Hypothalamus (tissue), 51 donors: Measurements from ENCODE around the gene NEK1.
"Not testable (repeated sequence)": the region's sequence is repeated elsewhere in the genome, so short reads cannot be mapped to it uniquely, and the experiment has no call there.

Source experiments
- DNase-seq, 51 donors: peaks; one replicate each; lab custom pipeline; 2025; lab: John Stamatoyannopoulos, UW

NEK1 gene

DNA sequence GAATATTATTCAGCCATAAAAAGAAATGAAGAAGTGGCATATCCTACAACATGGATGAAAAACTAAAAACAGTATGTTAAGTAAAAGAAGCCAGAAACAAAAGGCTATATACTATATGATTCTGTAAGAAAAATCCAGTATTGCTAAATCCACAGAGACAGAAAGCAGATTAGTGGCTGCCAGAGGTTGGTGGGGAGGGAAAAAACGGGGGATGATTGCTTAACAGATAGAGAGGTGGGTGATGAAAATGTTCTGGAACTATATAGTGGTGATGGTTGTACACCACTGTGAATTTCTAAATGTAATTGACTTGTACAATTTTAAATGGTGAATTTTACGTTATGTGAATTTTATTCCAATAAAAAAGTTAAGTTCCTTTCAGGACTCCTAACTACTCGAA lies 184.0 kb downstream of the NEK1 start:
- no peak for DNase-seq

DNA sequence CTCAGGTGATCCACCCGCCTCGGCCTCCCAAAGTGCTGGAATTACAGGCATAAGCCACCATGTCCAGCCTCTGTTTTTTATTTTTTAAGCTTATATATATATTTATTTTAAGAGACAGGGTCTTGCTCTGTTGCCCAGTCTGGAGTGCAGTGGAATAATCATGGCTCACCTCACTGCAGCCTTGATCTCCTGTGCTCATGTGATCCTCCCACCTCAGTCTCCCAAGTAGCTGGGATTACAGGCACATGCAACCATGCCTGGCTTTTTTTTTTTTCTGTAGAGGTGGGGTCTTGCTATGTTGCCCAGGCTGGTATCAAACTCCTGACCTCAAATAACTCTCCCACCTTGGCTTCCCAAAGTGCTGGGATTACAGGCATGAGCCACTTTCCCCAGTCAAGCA lies 184.7 kb downstream of the NEK1 start:
- DNase-seq, result not testable (repeated sequence)

DNA sequence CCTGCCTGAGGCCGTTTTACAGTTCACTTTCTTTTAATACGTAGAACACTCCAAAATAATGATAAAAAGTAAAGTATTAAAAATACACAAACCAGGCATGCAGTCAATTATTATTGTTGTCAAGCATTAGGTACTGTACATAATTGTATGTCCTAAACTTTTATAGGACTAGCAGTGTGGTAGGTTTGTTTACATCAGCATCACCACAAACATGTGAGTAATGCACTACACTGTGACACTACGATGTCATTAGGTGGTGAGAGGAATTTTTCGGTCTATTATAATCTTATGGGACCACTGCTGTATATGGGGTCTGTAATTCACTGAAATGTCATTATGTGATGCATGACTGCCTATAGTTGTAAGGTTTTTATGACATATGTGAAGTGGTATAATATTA lies 192.1 kb downstream of the NEK1 start:
- no peak for DNase-seq

DNA sequence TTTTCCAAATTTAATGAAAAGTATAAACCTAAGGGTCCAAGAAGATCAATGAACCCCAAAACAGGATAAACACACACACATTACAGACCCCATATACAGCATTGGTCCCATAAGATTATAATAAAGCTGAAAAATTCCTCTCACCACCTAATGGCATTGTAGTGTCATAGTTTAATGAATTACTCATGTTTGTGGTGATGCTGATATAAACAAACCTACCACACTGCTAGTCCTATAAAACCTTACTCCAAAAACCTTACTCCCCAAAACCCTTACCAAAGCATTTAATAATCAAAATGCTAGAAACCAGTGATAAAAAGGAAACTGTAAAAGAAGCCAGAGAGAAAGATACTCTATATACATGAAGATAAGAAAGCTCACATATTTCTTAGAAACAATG lies 193.5 kb downstream of the NEK1 start:
- no peak for DNase-seq

DNA sequence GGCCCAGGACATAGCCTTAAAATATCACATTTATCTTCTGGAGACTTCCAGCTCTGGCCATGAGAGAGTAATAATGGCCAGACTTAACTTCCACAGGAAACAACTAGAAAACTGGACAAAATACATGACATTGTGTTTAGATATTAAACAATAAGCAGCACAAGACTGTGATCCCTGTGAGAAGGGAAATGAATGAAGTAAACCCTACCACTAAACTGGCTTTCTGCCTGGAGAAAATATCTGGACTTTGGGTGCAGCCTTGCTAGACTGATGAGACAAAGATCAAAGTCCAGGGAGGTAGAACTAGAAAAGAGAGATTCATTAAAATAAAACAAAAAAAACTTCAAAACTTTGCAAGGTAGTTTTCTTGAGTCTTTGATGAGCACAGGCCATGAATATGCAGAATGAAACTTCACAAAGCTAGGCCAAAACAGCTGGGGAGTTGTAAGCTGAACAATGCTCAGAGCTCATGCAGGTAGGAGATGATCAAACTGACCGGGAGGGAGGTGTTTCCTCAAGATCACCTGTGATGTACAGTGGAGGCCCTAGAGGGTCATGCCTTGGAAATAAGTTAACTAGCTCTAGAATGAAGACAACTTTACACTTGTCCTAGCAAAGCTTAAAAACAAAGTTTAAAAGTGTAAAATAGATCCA lies 194.6 kb downstream of the NEK1 start:
- DNase-seq, result no peak

DNA sequence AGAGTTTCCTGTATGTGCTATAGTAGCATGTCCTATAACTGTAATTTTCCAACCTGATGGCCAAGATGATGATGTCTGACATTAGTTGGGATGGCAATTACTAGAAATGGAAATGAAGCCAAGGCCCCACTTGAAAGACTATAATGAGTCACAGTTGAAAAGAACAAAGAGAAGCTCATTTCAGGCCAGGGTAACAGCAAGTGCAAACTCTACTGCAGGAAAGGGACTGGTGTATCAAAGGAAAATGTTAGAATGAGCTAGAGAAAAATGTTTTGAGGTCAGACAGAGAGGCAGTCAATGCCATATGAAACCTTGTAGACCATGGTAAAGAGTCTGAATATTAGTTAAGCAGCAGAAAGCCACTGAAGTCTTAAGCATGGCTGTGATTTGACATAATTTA lies 195.4 kb downstream of the NEK1 start:
- peak in 2 of 51 donors; percentile 13 to 24 for DNase-seq

DNA sequence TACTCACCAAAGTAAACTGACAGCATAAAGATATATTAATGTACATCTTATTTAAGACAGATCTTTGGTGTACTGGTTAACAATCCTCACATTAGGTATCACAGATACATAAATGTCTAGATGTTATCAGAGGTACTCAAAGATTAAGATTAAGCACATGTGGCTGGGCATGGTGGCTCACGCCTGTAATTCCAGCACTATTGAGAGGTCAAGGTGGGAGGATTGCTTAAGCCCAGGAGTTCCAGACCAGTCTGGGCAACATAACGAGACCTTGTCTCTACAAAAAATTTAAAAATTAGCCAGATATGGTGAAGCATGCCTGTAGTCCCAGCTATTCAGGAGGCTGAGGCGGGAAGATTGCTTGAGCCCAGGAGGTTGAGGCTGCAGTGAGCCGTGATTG lies 195.9 kb downstream of the NEK1 start:
- no peak for DNase-seq

DNA sequence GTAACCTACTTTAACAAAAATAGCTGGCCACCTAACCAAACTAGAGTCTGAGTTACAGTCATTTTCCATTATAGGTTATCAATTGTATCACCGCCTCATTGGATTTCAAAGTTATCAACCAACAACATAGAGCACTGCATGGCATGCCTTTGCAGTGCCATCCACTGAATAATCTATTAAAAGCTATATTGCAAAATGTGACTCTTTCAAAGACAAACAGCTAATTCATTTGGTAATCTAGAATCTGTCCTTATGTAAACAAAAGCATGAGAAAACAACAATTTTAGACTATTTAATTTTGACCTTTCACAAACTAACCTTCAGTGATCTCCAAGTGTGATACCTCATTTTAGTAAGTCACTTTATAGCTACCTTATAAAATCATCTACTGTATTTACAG lies 197.5 kb downstream of the NEK1 start:
- DNase-seq, result no peak

DNA sequence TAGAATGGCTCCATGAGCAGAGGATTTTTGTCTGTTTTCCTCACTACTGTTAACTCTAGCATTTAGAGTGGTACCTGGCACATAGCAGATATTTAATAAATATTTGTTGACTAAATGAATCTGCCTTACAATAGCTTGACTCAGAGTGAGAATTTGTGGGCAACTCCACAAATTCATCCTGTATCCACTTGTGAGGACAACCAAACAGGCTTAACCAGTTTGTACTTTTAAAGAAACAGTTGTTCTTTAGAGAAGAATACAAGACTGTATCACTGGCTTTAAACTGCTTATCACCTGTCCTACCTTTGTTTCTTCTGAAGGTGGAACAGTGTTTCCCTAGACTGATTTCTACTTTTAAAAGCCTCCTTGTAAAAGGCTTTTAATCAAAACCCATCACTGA lies 200.3 kb downstream of the NEK1 start:
- no peak for DNase-seq

DNA sequence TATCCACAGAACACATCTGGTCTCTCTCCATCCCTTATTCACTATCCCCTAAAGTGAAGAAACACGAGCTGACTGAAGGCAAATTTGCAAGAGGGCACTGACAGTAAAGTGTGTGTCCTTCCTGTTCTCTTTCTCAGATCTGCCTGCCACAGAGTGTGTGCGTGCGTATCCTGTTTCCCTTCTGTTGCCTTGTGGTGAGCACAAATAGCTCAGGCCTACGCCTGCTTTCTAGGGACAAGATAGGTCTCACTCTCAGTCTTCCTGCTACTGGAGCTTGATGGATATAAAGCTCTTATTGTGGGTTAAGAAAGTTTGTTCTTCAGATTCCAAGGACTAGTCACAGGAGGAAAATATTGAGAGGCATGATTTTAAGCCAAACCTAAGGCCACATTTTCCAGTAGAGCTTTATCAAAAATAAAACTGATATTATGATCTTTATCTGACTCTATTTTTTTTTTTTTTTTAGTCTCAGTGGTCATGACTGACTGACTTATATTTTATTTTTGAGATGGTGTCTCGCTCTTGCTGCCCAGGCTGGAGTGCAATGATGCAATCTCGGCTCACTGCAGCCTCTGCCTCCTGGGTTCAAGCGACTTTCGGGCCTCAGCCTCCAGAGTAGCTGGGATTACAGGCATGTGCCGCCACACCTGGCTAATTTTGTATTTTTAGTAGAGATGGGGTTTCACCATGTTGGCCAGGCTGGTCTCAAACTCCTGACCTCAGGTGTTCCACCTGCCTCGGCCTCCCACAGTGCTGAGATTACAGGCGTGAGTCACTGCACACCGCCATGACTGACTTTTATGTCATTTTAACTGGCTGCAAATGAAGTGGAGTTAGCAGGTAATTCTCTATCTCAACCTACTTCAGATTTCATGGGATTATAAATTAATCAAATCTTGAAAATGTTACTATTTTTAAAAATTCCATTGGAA lies 201.3 kb downstream of the NEK1 start:
- peak in 4 of 51 donors; percentile 1 to 11 (median 6) for DNase-seq

DNA sequence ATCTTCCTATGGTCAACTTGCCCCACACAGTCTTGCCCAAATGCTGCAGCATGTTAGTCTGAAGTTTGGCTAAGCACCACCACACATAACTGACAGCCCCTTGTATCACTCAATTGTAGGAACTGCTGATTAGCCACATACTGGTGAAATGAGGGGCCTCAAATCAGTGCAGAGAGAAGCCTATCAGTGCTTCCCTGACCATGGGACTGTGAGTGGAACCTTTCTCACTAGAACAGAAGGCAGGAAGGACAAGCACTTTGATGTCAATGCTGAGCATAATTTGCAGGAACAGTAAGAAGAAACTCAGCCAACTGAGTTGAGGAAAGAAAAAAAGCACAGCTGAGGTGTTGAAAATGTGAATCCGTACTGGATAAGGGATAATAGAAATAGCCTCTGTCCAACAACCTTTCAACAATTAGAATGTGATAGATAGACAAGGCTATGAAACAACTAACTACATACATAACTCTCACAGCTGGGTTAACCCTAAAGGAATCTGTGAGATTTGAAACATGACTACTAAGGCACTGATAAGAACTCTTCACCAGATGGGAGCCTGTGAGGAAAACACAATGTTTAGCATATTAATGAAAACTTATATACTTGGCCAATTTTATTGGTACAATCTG lies 205.1 kb downstream of the NEK1 start:
- no peak for DNase-seq

DNA sequence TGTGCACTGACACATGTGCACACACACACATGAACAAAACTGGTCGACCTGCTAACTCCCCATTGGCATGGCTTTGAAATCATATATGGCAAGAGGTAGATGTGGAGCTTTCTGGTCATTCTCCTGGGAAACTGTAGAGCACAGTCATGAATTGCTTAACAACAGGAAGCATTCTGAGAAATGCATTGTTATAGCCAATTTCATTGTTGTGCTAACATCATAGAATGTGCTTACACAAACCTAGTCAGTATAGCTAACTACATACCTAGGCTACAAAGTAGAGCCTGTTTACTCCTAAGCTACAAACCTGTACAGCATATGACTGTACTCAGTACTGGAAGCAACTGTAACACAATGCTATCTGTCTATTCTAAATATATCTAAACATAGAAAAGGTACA lies 207.4 kb downstream of the NEK1 start:
- DNase-seq, result no peak

DNA sequence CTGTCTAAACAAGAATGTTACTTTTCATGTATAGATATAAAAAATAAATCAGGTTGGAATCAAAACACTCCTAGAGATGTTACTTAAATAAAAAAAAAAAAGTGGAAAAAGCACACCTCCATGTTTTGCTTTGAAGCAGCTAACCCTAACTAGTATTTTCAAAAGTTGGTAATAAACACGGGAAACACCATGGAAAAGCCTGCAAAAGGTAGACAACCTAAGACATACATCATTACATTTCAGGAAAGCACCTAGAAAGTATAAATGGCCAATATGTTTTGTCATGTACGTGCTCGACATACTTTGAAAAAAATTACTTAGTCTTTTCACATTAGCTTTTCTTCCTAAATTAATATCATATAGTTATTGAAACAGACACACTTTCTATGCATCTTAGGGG lies 211.6 kb downstream of the NEK1 start:
- no peak for DNase-seq

DNA sequence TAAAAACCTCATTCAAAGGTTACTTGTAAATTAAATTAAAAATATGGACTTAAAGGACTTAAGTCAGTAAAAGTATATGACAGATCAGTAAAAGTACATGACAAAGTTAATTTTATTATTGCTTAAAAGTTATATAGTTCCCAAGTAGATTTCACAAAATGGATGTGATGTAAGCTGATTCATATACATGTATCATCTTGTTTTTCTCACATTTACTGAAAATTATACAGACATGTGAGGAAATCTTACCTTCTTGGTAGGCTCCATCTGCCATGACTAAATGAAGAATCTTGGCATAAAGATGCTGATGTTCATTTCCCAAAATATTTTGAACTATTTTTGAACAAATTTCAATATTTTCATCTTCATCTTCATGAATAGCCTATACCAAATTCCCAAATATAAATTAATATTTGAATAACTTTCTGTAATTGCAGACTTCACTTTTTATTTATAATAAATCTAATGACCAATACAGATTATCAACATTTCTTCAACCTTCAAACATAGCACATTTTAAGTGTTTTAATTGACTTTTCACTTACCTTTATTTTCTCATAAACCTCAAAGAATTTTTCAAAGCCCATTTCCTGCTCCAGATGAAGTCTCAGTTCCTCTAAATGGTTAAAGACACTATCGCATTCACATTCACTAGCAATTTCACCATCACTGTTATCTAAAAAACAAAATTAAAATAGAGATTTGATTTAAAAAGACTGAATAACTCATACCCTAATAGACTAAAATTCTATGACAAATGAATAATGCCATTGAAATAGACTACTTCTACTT lies 212.2 kb downstream of the NEK1 start:
- no peak for DNase-seq

DNA sequence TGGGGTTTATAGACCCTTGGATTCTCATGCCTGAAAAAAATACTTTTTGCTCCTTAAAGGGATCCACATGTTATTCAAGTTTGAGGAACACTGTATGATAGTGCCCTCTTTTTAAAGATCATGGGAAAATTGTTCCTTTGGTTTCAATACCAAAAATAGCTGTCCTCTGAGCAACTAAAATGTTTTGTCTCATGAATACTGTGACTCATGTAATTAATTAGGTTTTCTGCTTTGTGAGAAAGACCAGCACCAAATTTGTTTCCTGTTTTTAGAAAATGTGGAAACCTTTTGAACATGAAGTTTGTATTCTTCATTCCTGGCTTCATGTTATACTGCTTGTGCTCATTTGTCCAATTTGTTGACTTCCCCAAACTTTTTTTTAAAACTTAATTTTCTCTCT lies 214.1 kb downstream of the NEK1 start:
- DNase-seq, result no peak

DNA sequence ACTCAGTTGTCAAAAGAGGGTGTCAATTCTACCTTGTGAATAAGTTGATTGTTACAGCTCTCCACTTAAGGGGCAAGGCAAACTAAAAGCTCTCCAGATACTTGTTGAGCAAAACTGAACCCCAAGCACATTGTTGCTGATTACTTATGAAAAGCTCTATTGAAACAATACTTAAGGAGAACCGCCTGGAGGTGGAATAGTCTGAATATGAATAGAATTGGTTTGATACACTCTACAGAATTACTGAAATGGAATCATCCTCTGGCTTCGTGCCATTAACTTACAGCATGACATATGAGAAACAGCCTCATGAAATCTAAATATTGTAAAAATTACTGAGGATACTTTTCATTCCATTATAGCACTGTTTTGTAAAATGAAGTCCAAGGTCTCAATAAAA lies 214.6 kb downstream of the NEK1 start:
- DNase-seq, result no peak

DNA sequence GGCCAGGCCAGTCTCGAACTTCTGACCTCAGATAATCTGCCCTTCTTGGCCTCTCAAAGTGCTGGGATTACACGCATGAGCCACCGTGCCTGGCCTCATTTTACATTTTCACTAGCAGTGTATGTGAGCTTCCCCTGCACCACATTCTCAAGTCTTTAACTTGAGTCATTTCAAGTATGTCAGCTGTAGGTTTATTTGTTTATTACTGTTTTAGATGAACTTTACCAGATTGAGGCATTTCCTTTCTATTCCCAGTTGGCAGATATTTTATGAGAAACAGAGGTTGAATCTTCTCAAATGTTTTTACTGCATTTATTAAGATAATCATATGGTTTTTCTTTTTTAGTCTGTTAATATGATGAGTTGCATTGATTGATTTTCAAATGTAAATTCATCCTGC lies 227.0 kb downstream of the NEK1 start:
- no peak for DNase-seq

DNA sequence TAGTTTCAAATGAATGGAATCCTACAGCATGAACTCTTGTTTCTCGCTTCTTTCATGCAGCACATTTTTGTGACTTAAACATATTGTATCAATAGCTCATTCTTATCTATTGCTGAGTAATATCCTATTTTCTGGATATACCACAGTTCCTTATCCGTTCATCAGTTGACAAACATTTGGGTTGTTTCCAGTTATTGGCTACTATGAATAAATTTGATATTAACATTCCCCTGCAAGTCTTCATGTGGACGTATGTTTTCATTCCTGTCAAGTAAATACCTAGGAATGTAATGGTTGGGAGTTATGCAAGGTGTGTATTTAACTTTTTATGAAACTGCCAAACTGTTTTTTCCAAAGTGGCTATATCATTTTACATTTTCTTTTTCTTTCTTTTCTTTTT lies 227.6 kb downstream of the NEK1 start:
- DNase-seq, result no peak

DNA sequence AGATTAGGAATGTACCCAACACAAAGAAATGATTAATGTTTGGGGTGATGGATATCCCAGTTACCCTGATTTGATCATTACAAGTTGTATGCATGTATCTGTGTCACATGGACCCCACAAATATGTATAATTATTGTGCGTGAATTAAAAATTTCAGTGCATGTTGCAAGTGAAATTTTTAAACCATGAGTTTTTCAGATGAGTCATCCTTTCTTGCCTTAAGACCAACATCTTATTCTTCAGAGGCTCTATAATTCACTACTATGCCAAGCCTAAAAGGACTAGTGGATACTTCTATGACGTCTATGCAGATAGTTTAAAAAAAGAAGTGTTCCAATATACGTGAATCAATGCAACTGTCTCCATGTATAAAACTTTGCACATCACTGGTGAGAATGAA lies 228.7 kb downstream of the NEK1 start:
- DNase-seq, result no peak

DNA sequence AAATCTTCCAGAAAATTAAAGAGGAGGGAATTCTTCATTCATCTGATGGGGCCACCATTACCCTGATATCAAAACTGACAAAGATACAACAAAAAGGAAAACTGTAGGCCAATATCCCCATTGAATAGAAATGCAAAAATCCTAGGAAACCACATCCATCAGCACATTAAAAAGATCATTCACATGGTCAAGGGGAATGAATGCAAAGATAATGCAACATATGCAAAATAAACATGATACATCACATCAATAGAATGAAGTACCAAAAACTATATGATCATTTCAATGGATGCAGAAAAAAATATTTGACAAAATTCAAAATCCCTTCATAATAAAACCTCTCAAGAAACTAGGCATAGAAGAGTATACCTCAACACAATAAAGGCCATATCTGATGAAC lies 232.7 kb downstream of the NEK1 start:
- DNase-seq, result no peak

DNA sequence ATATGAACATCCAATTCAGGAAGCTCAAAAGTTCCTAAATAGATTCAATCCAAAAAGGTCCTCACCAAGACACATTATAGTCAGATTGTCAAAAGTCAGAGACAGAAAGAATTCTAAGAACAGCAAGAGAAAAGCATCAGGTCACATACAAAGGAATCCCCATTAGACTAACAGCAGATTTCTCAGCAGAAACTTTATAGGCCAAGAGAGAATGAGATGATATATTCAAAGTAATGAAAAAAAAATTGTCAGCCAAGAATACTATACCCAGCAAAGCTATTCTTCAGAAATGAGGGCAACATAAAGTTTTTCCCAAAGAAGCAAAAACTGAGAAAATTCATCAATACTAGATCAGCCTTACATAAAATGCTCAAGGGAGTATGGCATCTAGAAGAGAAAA lies 235.0 kb downstream of the NEK1 start:
- DNase-seq, result no peak
